Gastrocnemius medialis (tissue), 4 donors: ENCODE data around the gene TADA1.

ENCODE experiments used
- POLR2A ChIP-seq, 2 donors: fragments of 450-650 bp; IDR thresholded peaks; one replicate each; pipeline ENCODE4 v1.6.1; 2017; ENCODE audit warnings: antibody characterized with exemption in 2 of 2, mild to moderate bottlenecking in 2 of 2, moderate library complexity in 2 of 2
- TF ChIP-seq, protein P1 (sequence below), 5 experiments: fragments of 450-650 bp in 3 of 5; fragments of 200-600 bp in 2 of 5; sonication (generic) in 2 of 5; IDR thresholded peaks in 4 of 5; conservative IDR thresholded peaks in 1 of 5; 1 replicate in 4 of 5; 2 replicates in 1 of 5; pipeline ENCODE4 v1.5.1; 2016 to 2019; ENCODE audit warnings: antibody characterized with exemption in 5 of 5, mild to moderate bottlenecking in 3 of 5, moderate library complexity in 3 of 5

DNA sequence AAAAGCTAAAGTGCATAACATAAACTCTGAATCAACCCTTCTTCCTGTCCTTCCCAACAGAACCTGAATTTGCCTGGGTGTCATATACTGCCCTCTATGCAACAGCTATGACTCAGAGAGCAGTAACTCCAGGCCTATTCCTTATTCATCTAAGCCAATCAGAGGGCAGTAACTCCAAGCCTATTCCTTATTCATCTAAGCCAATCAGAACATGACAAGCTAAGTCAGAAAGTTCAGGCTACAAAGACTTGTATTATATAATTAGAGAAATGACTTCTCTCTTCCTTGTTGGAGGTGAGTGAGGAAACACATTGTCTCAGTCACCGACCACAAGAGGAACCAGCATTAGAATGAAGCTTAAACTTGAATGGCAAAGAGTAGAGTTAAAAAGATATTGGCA, 26.2 kb upstream of the TADA1 start:
- TF ChIP-seq, protein P1, sequence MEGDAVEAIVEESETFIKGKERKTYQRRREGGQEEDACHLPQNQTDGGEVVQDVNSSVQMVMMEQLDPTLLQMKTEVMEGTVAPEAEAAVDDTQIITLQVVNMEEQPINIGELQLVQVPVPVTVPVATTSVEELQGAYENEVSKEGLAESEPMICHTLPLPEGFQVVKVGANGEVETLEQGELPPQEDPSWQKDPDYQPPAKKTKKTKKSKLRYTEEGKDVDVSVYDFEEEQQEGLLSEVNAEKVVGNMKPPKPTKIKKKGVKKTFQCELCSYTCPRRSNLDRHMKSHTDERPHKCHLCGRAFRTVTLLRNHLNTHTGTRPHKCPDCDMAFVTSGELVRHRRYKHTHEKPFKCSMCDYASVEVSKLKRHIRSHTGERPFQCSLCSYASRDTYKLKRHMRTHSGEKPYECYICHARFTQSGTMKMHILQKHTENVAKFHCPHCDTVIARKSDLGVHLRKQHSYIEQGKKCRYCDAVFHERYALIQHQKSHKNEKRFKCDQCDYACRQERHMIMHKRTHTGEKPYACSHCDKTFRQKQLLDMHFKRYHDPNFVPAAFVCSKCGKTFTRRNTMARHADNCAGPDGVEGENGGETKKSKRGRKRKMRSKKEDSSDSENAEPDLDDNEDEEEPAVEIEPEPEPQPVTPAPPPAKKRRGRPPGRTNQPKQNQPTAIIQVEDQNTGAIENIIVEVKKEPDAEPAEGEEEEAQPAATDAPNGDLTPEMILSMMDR (IDR thresholded peaks at IDR 0.05 in 4 of 5, conservative IDR thresholded peaks at IDR 0.05 in 1 of 5): no peak
- TF ChIP-seq POLR2A (IDR thresholded peaks at IDR 0.05): no peak
